Measurements from ENCODE around the gene BMPR1A. TPM values are rescaled to one million over a fixed set of nuclear protein-coding genes. Genes with fewer than 3 reads are reported as not detected.

Gene BMPR1A
- total RNA-seq, 2 experiments from 2014 or later, result 0.47 to 1.1 TPM

- Histone ChIP-seq H3K36me3 (ENCODE audit: insufficient read depth, low read length) (no peaks in the 10 kb centered on the region), H3K4me3 (ENCODE audit: low read depth, low read length, poor library complexity, severe bottlenecking) (no peak overlapping the region), H2AFZ (ENCODE audit: low read length) (no peak overlapping the region), H3K9me3 (ENCODE audit: low read length) (no peaks in the 10 kb centered on the region), H3K9me2 (ENCODE audit: insufficient read depth, low read length) (no peaks in the 10 kb centered on the region), H3K4me1 (ENCODE audit: insufficient read depth, low read length, poor library complexity, severe bottlenecking) (no peaks in the 10 kb centered on the region), H4K20me1 (ENCODE audit: insufficient read depth, low read length) (no peaks in the 10 kb centered on the region), H3K27ac (ENCODE audit: low read depth, low read length, poor library complexity, severe bottlenecking) (no peak overlapping the region), H3K4me2 (ENCODE audit: low read length) (no peak overlapping the region), H3K79me2 (ENCODE audit: insufficient read depth, low read depth, low read length) (no peaks in the 10 kb centered on the region)
- ChIA-PET CTCF (ENCODE audit: unreplicated experiment) (no interaction called here), POLR2A (no interaction called here)
- DNase-seq (ENCODE audit: low spot score), result no peak
- intact Hi-C loops (cut with micrococcal nuclease; ENCODE audit: unreplicated experiment), result no loop called here
- no peak for TF ChIP-seq CTCF (conservative IDR thresholded peaks at IDR 0.05; ENCODE audit: low read length)
- TF ChIP-seq EZH2phosphoT487 (IDR thresholded peaks at IDR 0.05; ENCODE audit: borderline replicate concordance, low read depth, low read length), result no peak
- BruUV-seq (replicated peaks), result no TSS peak
Observed at GRCh38 chr10:86856156-86856555, 99.7 kb downstream of the BMPR1A start.

- Histone ChIP-seq H3K9me2 (ENCODE audit: insufficient read depth, low read length) (no peaks in the 10 kb centered on the region), H3K4me1 (ENCODE audit: insufficient read depth, low read length, poor library complexity, severe bottlenecking) (no peaks in the 10 kb centered on the region), H3K27ac (ENCODE audit: low read depth, low read length, poor library complexity, severe bottlenecking) (no peak overlapping the region), H3K36me3 (ENCODE audit: insufficient read depth, low read length) (no peaks in the 10 kb centered on the region), H2AFZ (ENCODE audit: low read length) (no peak overlapping the region), H3K4me3 (ENCODE audit: low read depth, low read length, poor library complexity, severe bottlenecking) (no peak overlapping the region), H3K9me3 (ENCODE audit: low read length) (no peaks in the 10 kb centered on the region), H4K20me1 (ENCODE audit: insufficient read depth, low read length) (no peaks in the 10 kb centered on the region), H3K79me2 (ENCODE audit: insufficient read depth, low read depth, low read length) (no peaks in the 10 kb centered on the region), H3K4me2 (ENCODE audit: low read length) (no peak overlapping the region)
- CTCF ChIA-PET (ENCODE audit: unreplicated experiment), result no interaction called here
- no TSS peak for BruUV-seq (replicated peaks)
- TF ChIP-seq CTCF (conservative IDR thresholded peaks at IDR 0.05; ENCODE audit: low read length) (no peak), EZH2phosphoT487 (IDR thresholded peaks at IDR 0.05; ENCODE audit: borderline replicate concordance, low read depth, low read length) (no peak)
- intact Hi-C loops (cut with micrococcal nuclease; ENCODE audit: unreplicated experiment), result no loop called here
- POLR2A ChIA-PET, result interaction anchor here (0.7 kb wide), 1 partner anchor 57 kb away, joined by 3 read pairs; no protein-coding TSS in a partner anchor
- no peak for DNase-seq (ENCODE audit: low spot score)
Observed at GRCh38 chr10:86857128-86857721, 100.8 kb downstream of the BMPR1A start.

GRCh38 chr10:86858011-86858410 lies 101.6 kb downstream of the BMPR1A start:
- no peaks in the 10 kb centered on the region for H3K9me3 ChIP-seq (ENCODE audit: low read length)
- CTCF ChIA-PET (ENCODE audit: unreplicated experiment), result no interaction called here

More at GRCh38 chr10:86858011-86858410, 101.6 kb downstream of the BMPR1A start:
- H3K4me1 ChIP-seq (ENCODE audit: insufficient read depth, low read length, poor library complexity, severe bottlenecking), result no peaks in the 10 kb centered on the region
- no peaks in the 10 kb centered on the region for H3K79me2 ChIP-seq (ENCODE audit: insufficient read depth, low read depth, low read length)
- H2AFZ ChIP-seq (ENCODE audit: low read length), result no peak overlapping the region
- TF ChIP-seq CTCF (conservative IDR thresholded peaks at IDR 0.05; ENCODE audit: low read length), result no peak
- no peak for TF ChIP-seq EZH2phosphoT487 (IDR thresholded peaks at IDR 0.05; ENCODE audit: borderline replicate concordance, low read depth, low read length)
- H3K4me3 ChIP-seq (ENCODE audit: low read depth, low read length, poor library complexity, severe bottlenecking), result no peak overlapping the region
- no peak overlapping the region for H3K4me2 ChIP-seq (ENCODE audit: low read length)
- POLR2A ChIA-PET, result no interaction called here
- H3K9me2 ChIP-seq (ENCODE audit: insufficient read depth, low read length), result no peaks in the 10 kb centered on the region
- no TSS peak for BruUV-seq (replicated peaks)
- intact Hi-C loops (cut with micrococcal nuclease; ENCODE audit: unreplicated experiment), result no loop called here
- no peak for DNase-seq (ENCODE audit: low spot score)
- H3K27ac ChIP-seq (ENCODE audit: low read depth, low read length, poor library complexity, severe bottlenecking), result no peak overlapping the region
- no peaks in the 10 kb centered on the region for H3K36me3 ChIP-seq (ENCODE audit: insufficient read depth, low read length)
- H4K20me1 ChIP-seq (ENCODE audit: insufficient read depth, low read length), result no peaks in the 10 kb centered on the region

Measured in OCI-LY7 (cell line).